Stimulated activated CD4-positive, alpha-beta T cell treated with anti-CD3 and anti-CD28 coated beads, Interleukin-12 subunit alpha, Interleukin-12 subunit beta, amount 100 ng/mL, for 48 hours (primary cell): ENCODE results near the gene ESM1.

ENCODE experiments used
- DNase-seq, 3 donors: peaks; one replicate each; pipeline ENCODE4 v3.0.0-alpha.2; 2020; ENCODE audit warnings: low read depth in 2 of 3, low spot score in 1 of 3

ESM1 gene

DNA sequence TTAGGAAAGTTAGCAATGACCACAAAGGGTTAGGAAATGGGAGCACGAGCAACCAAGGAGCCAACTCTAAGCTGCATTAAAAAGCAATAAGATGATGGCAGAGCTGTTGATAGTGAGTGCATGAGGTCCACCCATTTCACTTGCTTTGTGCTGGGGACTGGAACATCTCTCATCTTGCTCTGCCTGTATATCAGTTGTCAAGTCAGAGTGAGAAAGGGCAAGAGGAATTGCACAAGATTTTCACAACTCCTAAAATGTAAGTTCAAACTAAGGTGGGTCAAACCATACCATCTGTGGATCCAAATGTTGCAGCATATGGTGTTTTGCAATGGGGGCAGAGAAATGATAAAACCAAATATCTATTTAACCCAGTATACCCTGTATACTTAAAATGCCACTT, 2.8 kb upstream of the ESM1 start:
- DNase-seq, result no peak

DNA sequence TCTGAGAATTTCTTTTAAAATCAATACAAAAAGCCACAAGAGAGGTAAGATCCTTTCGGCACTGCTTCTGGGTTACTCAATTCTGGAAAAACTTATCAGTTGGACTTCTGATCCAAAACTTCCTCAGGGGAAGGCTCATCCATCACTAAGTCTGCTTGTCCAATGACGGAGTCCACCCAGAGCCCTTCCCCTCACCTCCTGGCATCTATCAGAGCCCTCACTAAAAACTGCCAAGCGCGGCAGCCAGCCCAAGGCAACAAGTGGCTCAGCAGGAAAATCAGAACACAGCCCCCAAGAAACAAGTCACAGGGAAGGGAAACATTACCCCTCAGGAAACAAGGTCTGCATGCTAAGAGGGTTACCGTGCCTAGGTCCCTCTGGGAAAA, 869 bp upstream of the ESM1 start:
- DNase-seq, result no peak

DNA sequence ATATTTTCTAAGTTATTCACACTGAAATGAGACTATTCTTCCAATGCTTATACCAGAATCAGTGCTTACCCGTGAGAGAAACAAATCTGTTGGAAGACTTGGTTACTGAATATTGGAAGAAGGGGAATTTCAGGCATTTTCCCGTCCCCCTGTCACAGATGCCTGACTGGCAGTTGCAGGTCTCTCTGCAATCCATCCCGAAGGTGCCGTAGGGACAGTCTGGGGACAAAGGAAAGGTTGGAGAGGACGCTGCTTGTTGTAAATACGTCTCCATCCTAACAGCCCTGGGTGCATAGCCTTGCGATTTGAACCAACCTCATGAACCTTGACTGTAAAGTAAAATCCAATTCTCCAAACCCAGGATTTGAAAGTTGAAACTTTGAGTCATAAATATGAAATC, 3.5 kb downstream of the ESM1 start:
- no peak for DNase-seq

GRCh38 chr5:54975701-54976100, 9.7 kb downstream of the ESM1 start:
- DNase-seq, result no peak

GRCh38 chr5:54969856-54970828, 15.3 kb downstream of the ESM1 start:
- DNase-seq, result no peak

DNA sequence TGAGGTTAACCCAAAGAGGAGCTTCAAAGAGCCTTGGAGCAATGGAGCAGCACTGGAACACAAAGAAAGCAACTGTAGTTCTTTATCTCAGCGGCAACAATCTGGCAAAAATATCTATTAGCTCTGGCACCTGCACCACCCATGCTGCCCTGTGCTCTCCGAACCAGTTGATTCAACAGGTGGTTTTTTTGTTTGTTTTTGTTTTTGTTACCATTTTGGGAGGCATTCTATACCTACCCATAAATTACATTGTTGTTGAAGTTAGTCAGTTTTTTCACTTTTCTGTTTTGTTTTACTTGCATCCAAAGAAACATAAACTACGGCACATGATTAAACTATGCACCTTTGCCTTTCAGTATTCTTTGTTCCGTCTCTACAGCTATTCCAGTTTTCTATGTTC, 16.2 kb downstream of the ESM1 start:
- DNase-seq, result no peak

GRCh38 chr5:54965806-54966205, 19.6 kb downstream of the ESM1 start:
- DNase-seq, result no peak

DNA sequence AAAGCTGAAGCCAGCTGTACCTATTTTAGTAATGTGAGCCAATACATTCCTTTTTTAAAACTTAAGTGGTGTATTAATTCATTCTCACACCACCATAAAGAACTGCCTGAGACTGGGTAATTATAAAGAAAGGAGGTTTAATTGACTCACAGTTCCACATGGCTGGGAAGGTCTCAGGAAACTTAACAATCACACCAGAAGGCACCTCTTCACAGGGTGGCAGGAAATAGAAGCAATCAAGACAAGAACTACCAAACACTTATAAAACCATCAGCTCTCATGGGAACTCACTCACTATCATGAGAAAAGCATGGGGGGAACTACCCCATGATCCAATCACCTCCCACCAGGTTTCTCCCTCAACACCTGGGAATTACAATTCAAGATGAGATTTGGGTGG, 21.0 kb downstream of the ESM1 start:
- no peak for DNase-seq

DNA sequence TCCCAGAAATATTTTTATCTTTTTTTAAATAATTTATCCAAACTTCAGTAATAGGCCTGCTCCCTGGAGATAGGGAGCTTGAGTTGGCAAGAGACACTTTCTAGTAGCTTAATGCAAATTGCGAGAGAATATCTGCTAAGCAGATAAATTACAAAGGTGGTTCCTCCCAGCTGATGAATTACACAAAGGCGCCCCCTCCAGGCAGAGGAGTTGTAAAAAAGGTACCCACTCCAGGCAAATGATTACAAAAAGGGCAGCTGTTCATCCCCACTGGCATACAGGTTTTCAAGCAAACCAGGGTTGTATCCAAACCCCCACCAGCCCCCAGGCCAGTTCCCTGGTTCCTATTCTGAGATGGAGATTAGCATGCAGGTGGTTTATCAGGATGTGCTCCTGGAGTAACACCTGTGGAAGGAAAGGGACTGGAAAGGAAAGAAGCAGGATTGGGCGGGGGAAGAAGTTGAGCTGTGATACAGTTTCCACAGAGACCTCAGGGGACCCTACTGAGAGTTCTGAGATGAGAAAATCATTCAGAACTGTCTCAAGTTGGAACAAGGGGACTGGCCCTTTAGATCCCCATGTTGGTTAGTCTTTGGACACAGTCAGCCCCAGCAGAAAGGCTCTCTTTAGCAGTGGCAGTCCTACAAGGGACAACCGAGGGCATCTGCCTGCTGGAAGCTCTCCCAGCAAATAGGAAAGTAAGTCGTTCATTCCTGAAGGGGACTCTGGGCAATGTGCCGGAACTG, 25.5 kb downstream of the ESM1 start:
- peak; percentile 18 to 34 (median 24) for DNase-seq

GRCh38 chr5:54956922-54957321, 28.5 kb downstream of the ESM1 start:
- no peak for DNase-seq

DNA sequence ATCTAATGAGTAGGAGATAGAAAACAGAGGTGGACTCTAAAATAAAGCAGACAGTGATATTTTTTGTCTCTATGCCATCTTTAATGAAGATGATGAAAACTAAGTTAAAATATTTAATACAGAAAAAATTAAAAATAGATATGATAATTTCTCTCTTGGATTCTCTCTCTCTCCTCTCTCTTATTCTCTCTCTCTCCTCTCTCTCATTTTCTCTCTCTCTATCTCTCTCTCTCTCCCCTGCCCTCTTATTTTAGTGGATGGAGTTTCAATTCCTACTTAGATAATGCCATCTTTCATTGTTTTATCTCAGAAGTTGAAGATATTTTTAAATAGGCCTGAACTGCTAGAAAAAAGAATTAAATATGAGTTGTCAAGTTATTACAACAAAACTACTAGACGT, 38.2 kb downstream of the ESM1 start:
- DNase-seq, result no peak

GRCh38 chr5:54946306-54946819, 39.0 kb downstream of the ESM1 start:
- no peak for DNase-seq

DNA sequence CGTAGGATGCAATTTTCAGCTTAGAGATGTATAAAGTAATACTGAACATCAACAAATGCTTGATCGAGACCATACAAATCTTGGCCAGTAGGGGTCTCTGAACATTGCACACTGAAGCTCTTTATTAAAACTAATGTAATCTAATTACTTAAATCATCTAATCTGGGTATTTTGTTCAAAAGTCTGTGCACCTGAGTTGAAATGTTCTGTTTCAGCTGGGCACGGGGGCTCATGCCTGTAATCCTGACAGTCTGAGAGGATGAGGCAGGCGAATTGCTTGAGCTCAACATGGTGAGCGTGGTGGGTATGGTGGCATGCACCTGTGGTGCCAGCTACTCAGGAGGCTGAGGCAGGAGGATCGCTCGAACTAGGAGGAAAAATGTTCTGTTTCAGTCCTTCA, 41.0 kb downstream of the ESM1 start:
- DNase-seq, result peak in 2 of 3 donors; percentile 8 to 48

GRCh38 chr5:54942064-54942778, 43.2 kb downstream of the ESM1 start:
- no peak for DNase-seq

GRCh38 chr5:54936201-54936600, 49.2 kb downstream of the ESM1 start:
- no peak for DNase-seq

GRCh38 chr5:54932789-54933188, 52.6 kb downstream of the ESM1 start:
- no peak for DNase-seq

GRCh38 chr5:54930736-54931135, 54.7 kb downstream of the ESM1 start:
- DNase-seq, result no peak
